A549 treated with Mapracorat at 1 μM for 4 hours (cell line): ENCODE measurements around the gene ARHGEF7. TPM values are rescaled to one million over a fixed set of nuclear protein-coding genes. Genes with fewer than 3 reads are reported as not detected.

Experiments used
- total RNA-seq: library from RNA; stranded (reverse); fragments of 200-300 nt; extraction: Qiagen RNA extraction; gene quantifications from 5 replicates; pipeline ENCODE4 v1.2.3, GENCODE V29; 2022

The ARHGEF7 gene, protein sequence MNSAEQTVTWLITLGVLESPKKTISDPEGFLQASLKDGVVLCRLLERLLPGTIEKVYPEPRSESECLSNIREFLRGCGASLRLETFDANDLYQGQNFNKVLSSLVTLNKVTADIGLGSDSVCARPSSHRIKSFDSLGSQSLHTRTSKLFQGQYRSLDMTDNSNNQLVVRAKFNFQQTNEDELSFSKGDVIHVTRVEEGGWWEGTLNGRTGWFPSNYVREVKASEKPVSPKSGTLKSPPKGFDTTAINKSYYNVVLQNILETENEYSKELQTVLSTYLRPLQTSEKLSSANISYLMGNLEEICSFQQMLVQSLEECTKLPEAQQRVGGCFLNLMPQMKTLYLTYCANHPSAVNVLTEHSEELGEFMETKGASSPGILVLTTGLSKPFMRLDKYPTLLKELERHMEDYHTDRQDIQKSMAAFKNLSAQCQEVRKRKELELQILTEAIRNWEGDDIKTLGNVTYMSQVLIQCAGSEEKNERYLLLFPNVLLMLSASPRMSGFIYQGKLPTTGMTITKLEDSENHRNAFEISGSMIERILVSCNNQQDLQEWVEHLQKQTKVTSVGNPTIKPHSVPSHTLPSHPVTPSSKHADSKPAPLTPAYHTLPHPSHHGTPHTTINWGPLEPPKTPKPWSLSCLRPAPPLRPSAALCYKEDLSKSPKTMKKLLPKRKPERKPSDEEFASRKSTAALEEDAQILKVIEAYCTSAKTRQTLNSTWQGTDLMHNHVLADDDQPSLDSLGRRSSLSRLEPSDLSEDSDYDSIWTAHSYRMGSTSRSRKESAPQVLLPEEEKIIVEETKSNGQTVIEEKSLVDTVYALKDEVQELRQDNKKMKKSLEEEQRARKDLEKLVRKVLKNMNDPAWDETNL
- total RNA-seq: 19.4 to 21.3 TPM (median 20.5 TPM) in 5 replicates

DNA sequence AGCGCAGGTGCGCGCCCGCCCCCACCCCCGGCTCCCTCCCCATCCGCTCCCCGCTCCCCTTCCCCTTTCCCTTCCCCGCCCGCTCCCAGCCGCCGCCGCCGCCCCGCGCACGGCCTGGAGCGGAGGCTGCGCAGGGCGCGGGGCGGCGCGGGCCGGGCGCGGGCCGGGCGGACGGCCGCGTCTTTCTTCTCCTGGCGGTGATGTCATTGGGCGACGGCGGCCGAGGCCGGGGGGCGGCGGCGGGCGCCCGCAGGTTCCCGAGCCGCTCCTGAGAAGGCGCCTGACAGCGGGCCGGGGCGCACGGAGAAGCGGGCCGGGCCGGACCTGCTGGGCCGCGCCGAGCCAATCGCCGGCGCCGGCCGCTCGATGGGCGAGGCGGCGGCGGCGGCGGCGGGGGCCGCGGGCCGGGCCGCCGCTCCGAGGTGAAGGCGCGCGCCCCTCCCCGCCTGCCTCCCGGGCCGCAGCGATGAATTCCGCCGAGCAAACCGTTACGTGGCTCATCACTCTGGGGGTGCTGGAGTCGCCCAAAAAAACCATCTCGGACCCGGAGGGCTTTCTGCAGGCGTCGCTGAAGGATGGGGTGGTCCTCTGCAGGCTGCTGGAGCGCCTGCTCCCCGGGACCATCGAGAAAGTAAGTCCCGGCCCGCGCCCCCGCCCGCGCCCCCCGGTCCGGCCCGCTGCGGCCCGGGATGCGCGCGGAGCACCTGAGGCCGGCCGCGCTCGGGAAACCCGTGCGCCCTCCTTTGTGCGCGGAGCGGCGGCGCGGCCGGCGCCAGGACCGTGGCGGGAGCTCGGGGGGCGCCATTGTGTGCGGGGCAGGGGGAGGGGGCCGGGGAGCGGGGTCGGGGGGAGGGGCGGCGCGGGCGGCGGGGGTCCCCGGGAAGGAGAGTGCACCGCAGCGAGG is at the start of gene ARHGEF7:
TSS of gene ARHGEF7 (plus strand) at position 250 of the 904 bp plus-strand sequence. CDS start at position 467, 217 bp downstream.

GRCh38 chr13:111319998-111320911 is 205.1 kb downstream of the ARHGEF7 start, which contains the start of gene TEX29:
Gene TEX29 (plus strand): TSS chr13:111320642. CDS start chr13:111320891, 249 bp downstream.

Other genes starting within 250 kb of the ARHGEF7 start
- gene ANKRD10, start 200.2 kb upstream of the ARHGEF7 start, total RNA-seq: 37.0 to 44.1 TPM (median 38.9 TPM) in 5 replicates
- 0.27 TPM in 1 of 5 replicates, not detected in the others for gene TEX29, start 205.3 kb downstream of the ARHGEF7 start, total RNA-seq